Stimulated activated CD4-positive, alpha-beta T cell treated with anti-CD3 and anti-CD28 coated beads, Interleukin-2, amount 100 ng/mL, for 48 hours (primary cell): ENCODE results near the gene GALNT6.
A peak's percentile ranks its signal among the peaks of the same experiment; 100 is the strongest.
"Not testable (repeated sequence)": the region's sequence is repeated elsewhere in the genome, so short reads cannot be mapped to it uniquely, and the experiment has no call there.

Experiments used
- DNase-seq, 2 donors: peaks; one replicate each; pipeline ENCODE4 v3.0.0-alpha.2; 2020

The GALNT6 gene

DNA sequence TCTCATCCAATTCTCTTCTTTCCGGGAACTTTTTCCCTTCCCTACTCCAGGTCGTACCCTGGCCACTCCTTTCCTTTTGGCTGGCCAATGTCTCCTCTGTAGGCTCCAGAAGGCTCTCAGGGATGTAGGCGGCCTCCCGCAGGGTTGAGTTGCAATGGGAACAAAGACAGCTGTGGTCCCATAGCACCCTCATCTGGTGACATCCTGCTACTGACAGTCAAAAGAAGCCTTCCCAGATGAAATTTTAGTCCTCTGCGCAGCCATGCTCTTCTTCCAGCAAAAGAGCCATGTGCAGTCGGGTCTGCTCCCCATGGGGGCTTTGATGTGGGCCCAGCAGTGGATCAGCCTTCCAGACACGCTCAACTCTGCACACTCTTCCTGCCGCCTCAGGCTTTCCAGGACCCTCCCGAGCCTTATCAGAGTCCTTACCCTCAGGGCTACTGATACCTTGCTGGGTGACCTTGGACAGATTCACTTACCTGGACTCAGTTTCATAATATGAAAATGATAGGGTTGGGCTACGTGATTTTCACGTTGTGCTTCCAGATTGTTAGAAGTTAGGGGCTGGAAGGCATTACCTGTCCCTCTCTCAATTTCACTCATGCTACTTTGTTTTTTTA is 39.2 kb downstream of the GALNT6 start:
- DNase-seq, result peak in 1 of 2 donors; percentile 40

GRCh38 chr12:51349026-51349425 is 42.2 kb downstream of the GALNT6 start:
- no peak for DNase-seq

GRCh38 chr12:51348116-51348515 is 43.1 kb downstream of the GALNT6 start:
- no peak for DNase-seq

DNA sequence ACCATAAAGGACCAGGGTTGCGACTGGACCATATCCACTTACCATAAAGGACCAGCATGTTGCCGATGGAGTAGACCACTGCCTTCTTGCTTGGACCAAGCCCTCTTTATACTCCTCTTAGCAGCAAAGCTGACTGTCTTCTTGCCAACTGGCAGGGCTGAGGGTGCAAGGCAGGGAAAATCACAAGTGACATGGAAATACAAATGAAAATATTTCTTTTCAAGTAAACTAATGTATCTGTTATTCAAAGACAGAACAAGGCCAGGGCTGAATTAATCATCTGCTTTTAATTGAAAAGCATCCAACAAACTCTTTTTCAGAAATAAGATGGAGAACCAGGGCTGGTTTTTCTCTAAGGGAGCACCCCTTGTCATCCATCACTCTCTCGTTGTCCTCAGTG is 44.6 kb downstream of the GALNT6 start, which contains the start of gene CELA1:
Gene CELA1, minus strand, starts transcription at position 99 of the 400 bp plus-strand sequence. Its CDS starts 41 bp downstream, at position 58.
- no peak for DNase-seq

DNA sequence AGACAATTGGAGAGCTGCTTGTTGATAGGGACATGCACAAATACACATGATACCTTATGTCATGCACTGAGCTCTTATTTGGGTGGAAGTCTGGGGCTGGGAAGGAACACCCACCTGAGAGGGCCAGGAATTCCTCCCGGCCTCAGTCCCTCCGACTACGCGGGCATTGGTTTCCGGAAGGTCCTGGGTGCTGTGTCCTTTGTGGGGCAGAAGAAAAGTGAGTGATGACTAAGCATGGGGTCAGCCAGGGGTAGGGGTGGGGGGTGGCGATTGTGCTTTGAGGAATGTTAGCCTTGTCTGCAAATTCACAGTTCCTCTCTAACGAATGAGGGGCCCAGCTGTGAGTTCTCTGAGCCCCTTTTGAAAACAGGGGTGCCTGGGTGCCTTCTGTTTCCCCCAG is 45.5 kb downstream of the GALNT6 start:
- DNase-seq, result no peak

- DNase-seq, result no peak
Measured at GRCh38 chr12:51343201-51343600, 48.0 kb downstream of the GALNT6 start.

- no peak for DNase-seq
Measured at GRCh38 chr12:51342416-51342815, 48.8 kb downstream of the GALNT6 start.

DNA sequence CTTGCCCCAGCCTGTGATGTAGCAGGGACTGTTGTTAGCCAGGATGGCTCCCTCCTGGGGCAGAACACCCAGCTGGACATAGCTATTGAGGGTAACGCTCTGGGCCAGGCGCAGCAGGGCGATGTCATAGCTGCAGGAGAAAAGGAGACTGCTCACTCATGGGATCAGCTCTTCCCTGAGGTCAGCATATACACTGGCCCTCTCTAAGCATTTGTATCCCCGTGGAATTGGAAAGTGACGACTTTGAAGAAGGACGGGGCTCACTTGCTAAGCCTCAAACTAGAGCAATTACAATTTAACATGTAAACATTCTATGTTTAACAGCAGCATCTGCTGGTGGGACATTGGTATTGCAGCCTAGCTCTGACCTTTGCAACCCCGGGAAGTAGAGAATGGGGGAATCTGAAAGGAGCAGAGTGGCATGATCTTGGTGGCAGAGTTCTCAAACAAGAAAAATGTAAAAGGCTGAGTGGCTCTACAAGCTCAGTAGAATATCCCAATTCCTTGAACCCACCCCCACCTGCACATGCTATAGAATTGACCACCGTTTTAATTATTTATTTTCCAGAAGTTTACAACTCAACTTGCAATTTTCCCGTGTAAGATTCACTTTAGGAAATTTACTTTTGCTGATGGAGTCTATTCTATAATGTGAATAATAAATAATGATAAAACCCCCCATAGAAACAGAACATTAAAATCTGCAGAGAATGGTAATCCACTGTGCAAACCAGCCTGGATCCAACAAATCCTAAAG is 49.8 kb downstream of the GALNT6 start:
- peak; percentile 62 to 68 for DNase-seq

GRCh38 chr12:51339750-51340149 is 51.5 kb downstream of the GALNT6 start:
- no peak for DNase-seq

- not testable (repeated sequence) for DNase-seq
Measured at GRCh38 chr12:51337336-51337735, 53.9 kb downstream of the GALNT6 start.

- no peak for DNase-seq
Measured at GRCh38 chr12:51335931-51336330, 55.3 kb downstream of the GALNT6 start.

DNA sequence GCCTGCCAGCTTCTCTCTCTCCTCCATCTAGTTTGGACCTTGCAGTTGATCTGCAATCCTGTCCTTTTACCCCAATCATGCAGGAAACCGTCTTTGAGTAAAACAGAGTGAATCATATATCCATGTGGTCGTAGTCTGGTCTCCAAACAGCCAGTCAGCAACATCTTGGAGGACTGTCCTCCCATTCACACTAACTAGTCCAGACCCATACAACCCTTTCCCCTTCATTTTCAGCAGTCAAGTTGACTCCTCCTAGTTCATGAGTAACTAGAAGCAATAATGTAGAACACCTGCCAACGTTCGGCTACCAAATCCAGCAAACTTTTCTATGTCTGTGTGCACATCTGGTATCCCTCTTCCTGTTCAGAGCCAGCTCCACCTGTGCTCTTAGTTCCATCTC is 56.4 kb downstream of the GALNT6 start:
- no peak for DNase-seq

DNA sequence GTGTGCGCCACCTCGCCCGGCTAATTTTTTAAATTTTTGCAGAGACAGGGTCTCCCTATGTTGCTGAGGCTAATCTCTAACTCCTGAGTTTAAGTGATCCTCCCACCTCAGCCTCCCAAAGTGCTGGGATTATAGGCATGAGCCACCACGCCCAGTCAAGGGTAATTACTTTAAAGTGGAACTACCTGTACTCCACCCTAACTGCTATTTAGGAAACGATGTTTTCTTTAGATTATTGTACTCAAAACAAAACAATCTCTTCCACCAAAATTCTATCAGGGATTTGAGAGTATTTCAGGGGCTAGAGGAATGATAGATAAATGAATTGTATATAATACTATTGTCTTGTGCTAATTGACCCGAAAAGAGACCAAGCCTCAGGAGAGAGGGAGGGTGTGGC is 57.7 kb downstream of the GALNT6 start:
- DNase-seq, result no peak

DNA sequence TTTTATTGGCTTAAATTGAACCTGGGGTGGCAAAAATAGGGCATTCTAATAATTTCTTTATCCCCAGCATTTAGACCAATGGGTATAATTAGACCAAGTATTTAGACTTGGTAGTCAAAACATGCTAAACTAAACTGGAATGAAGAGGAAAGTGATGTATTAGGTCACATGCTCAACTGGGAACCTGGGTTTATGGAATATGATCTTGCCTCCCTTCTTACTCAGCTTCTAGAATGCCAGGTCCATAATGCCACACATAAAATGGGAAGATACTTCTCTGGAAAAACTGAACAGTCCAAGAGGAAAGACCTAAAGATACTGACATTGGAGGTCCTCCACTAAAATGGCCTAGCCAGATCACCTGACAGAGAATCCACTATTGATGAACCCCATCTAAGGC is 61.0 kb downstream of the GALNT6 start:
- DNase-seq, result no peak

DNA sequence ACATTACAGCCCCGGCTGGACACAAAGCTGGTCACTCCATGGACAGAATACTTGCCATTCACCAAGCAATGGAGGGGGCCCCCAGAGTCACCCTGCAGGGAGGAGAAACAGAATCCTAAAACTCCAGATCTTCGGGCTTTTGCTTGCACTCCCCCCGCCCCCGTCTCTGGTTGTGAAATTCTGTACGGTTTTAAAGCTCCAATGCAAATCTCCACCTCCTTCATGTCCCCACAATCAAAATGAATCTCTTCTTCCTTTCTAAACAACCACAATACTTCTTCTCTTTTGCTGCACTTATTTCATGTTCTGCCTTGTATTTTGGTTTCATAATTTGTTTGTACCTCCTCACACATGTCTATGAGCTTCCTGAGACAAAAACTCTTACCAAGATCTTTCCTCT is 61.5 kb downstream of the GALNT6 start:
- DNase-seq, result no peak

- no peak for DNase-seq
Measured at GRCh38 chr12:51328587-51328986, 62.6 kb downstream of the GALNT6 start.

GRCh38 chr12:51326698-51327439 is 64.3 kb downstream of the GALNT6 start:
- DNase-seq, result no peak

- no peak for DNase-seq
Measured at GRCh38 chr12:51324953-51325352, 66.3 kb downstream of the GALNT6 start.

DNA sequence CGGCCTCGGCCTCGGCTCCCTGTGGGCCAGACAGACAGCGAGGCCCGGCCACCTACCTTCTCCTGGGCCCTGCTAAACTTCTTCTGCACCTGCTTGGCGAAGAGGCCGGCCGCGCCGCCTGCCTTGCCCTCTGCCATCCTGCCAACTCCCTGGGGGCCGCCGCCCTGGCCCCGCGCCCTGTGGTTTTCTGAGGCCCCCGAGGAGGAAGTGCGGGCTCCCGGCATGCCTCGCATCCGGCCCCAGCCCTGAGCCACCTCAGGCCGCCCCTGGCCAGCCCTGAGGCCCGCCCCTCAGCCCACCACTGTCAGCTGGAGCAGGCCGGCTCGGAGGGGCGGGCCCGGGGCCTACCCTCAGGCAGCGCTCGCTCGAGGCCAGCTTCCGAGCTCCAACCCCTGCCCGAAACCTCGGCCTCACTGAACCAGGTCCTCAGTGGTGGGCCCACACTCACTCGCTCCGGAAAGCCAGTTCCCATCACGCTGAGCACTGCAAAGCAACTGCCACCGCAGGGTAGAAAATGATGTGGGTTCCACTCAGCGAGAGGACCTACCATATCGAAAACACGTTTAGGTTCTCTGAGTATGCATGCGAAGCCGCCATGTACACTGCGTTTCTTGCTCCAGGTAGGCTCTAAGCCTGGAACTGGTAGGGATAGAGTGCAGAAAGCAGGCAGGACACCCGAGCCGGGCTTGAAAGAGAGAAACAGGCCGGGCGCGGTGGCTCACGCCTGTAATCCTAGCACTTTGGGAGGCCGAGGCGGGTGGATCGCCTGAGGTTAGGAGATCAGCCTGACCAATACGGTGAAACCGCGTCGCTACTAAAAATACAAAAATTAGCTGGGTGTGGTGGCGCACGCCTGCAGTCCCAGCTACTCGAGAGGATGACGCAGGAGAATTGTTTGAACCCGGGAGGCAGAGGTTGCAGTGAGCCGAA is 67.0 kb downstream of the GALNT6 start, which contains the start of gene BIN2:
Gene BIN2, minus strand, starts transcription at position 209 of the 930 bp plus-strand sequence. Its CDS starts 72 bp downstream, at position 137.
- DNase-seq, result peak; percentile 47 to 61

DNA sequence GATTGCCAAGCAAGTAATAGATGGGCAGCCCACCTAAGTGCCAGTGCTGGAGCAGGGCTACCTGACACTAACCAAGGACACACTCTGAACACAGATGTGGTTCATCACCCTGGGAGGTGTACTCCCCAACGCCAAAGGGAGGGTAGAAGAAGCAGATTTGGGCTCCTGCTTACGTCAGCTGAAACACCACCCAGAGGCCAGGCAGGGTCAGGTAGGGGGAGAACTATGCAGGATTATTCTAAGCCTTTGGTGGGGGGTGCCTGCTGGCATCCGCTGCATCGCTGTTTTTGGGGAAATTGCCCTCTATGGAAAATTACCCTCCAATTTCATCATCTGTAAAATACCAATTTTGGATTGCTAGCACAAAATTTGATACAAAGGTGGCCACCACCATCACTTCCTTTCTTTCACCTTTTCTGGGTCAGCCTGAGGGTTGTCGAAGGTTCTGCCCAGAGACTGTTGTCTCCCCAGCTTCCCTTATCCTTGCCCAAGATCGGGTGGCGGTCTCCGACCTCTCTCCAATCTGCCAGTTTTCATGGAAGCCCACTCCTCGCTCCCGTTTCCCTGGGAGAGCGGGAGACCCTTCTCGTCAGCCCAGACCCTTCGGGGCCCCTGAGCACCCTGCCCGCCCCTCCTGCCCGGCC is 67.8 kb downstream of the GALNT6 start:
- no peak for DNase-seq

DNA sequence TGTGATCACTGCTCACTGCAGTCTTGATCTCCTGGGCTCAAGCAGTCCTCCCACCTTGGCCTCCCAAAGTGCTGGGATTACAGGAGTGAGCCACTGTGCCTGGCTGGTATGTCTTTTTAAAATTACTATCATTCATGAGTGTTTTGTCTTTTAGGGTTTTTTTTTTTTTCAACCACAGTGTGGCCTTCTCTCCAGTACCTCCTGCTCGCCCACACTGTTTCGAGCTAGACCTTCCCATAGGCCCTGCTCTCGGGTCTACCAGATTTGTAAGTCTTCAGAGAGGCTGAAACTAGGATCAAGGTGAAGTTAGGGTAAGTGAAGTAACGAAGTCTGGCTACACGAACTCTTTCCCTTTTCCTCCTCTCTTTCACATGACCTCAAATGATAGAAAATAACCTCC is 68.8 kb downstream of the GALNT6 start:
- no peak for DNase-seq

DNA sequence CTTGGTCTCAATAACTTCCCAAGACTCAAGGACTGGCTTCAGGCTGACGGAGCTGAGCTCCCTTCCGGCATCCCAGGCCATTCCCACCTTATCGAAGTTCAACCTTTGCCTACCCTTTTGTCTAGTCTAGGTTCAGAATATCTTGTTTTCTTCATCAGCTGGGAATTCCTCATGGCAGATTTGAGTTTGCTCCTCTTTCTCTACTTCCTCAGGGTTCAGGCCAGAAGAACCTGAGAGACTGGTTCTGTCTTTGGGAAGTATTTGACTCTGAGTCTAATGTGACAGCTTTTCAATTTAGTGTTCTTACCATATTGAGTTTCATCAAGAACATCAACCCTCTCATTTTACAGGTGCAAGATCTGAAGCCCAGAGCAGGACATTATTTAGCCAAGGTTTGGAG is 69.3 kb downstream of the GALNT6 start:
- DNase-seq, result no peak
